DMS53 (cell line): Measurements from ENCODE around the gene TMPRSS13.

Source experiments
- DNase-seq: peaks from one replicate; lab custom pipeline; 2025; lab: John Stamatoyannopoulos, UW

Gene TMPRSS13

GRCh38 chr11:117888139-117888566, 41.0 kb downstream of the TMPRSS13 start:
- DNase-seq, result peak; percentile 43

- no peak for DNase-seq
Observed at GRCh38 chr11:117887431-117888138, 41.6 kb downstream of the TMPRSS13 start.

- DNase-seq, result no peak
Observed at GRCh38 chr11:117885777-117886176, 43.4 kb downstream of the TMPRSS13 start.

GRCh38 chr11:117884994-117885393, 44.2 kb downstream of the TMPRSS13 start:
- DNase-seq, result no peak

GRCh38 chr11:117883063-117883462, 46.1 kb downstream of the TMPRSS13 start:
- DNase-seq, result no peak

- peak; percentile 14 for DNase-seq
Observed at GRCh38 chr11:117882311-117882905, 46.8 kb downstream of the TMPRSS13 start.

GRCh38 chr11:117881217-117881616, 48.0 kb downstream of the TMPRSS13 start:
- DNase-seq, result no peak

- no peak for DNase-seq
Observed at GRCh38 chr11:117879516-117880480, 49.4 kb downstream of the TMPRSS13 start.

- no peak for DNase-seq
Observed at GRCh38 chr11:117878939-117879475, 50.2 kb downstream of the TMPRSS13 start.

GRCh38 chr11:117878314-117878938, 50.8 kb downstream of the TMPRSS13 start:
- no peak for DNase-seq

- DNase-seq, result no peak
Observed at GRCh38 chr11:117877120-117877784, 52.0 kb downstream of the TMPRSS13 start.

GRCh38 chr11:117876341-117877119, 52.7 kb downstream of the TMPRSS13 start, which contains the start of gene FXYD6:
Gene FXYD6, minus strand, starts transcription at chr11:117876658. Its CDS starts 33,882 bp downstream, at chr11:117842776.
- DNase-seq, result peak; percentile 68

- peak; percentile 47 for DNase-seq
Observed at GRCh38 chr11:117876059-117876340, 53.2 kb downstream of the TMPRSS13 start.

- DNase-seq, result peak; percentile 69
Observed at GRCh38 chr11:117875382-117876058, 53.7 kb downstream of the TMPRSS13 start.

- DNase-seq, result no peak
Observed at GRCh38 chr11:117874910-117875381, 54.3 kb downstream of the TMPRSS13 start.

- no peak for DNase-seq
Observed at GRCh38 chr11:117874253-117874909, 54.8 kb downstream of the TMPRSS13 start.

GRCh38 chr11:117873828-117874125, 55.4 kb downstream of the TMPRSS13 start:
- no peak for DNase-seq

- no peak for DNase-seq
Observed at GRCh38 chr11:117872975-117873827, 56.0 kb downstream of the TMPRSS13 start.
